ENCODE data around the gene WWOX.

DNA sequence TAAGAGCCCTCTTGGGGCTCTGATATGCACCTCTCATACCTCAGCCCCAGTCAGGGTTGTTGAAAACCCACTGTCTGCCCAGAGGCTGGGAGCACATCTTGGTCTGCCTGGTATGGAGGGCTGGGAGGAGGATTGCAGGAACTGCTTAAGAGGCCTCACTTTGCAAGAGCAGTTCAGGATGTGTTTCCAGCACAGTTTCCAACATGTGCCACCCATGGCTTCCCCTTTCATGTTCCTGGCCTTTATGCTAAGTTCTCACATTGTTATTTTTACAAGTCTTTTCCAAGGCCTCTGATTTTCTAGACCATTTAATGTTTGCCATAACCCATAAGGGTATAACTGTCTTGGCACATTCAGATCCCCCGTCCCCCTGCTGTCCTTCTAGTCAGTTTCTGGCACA, 155.4 kb downstream of the WWOX start:
- TF ChIP-seq, protein P1, sequence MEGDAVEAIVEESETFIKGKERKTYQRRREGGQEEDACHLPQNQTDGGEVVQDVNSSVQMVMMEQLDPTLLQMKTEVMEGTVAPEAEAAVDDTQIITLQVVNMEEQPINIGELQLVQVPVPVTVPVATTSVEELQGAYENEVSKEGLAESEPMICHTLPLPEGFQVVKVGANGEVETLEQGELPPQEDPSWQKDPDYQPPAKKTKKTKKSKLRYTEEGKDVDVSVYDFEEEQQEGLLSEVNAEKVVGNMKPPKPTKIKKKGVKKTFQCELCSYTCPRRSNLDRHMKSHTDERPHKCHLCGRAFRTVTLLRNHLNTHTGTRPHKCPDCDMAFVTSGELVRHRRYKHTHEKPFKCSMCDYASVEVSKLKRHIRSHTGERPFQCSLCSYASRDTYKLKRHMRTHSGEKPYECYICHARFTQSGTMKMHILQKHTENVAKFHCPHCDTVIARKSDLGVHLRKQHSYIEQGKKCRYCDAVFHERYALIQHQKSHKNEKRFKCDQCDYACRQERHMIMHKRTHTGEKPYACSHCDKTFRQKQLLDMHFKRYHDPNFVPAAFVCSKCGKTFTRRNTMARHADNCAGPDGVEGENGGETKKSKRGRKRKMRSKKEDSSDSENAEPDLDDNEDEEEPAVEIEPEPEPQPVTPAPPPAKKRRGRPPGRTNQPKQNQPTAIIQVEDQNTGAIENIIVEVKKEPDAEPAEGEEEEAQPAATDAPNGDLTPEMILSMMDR (IDR thresholded peaks at IDR 0.05) = no peak
- TF ChIP-seq POLR2A (IDR thresholded peaks at IDR 0.05) = no peak

Measured in right lobe of liver (tissue), 4 donors.